GM19438 (cell line): ENCODE measurements around the gene CDH13.

Experiments used
- ATAC-seq: cut with Tn5 transposase; IDR thresholded peaks from one replicate; pipeline ENCODE4 v1.9.1; 2021; ENCODE audit warnings: low read depth; ENCODE audit not compliant: unreplicated experiment

The CDH13 gene

GRCh38 chr16:83075956-83076355 is 449.2 kb downstream of the CDH13 start:
- ATAC-seq = no peak

GRCh38 chr16:83083361-83083760 is 456.6 kb downstream of the CDH13 start:
- no peak for ATAC-seq

GRCh38 chr16:83085660-83086059 is 458.9 kb downstream of the CDH13 start:
- ATAC-seq = no peak

- no peak for ATAC-seq
These were observed 469.3 kb downstream of the CDH13 start for GRCh38 chr16:83095941-83096692.

GRCh38 chr16:83098536-83098935 is 471.8 kb downstream of the CDH13 start:
- ATAC-seq = no peak

- ATAC-seq = no peak
These were observed 473.9 kb downstream of the CDH13 start for GRCh38 chr16:83100679-83101078.

- no peak for ATAC-seq
These were observed 475.6 kb downstream of the CDH13 start for GRCh38 chr16:83102336-83102735.

GRCh38 chr16:83105279-83106077 is 478.7 kb downstream of the CDH13 start:
- no peak for ATAC-seq

- ATAC-seq = no peak
These were observed 482.8 kb downstream of the CDH13 start for GRCh38 chr16:83109490-83110125.

- ATAC-seq = no peak
These were observed 483.5 kb downstream of the CDH13 start for GRCh38 chr16:83110269-83110668.

- no peak for ATAC-seq
These were observed 486.5 kb downstream of the CDH13 start for GRCh38 chr16:83113317-83113716.

- no peak for ATAC-seq
These were observed 487.0 kb downstream of the CDH13 start for GRCh38 chr16:83113811-83114210.

- ATAC-seq = no peak
These were observed 488.9 kb downstream of the CDH13 start for GRCh38 chr16:83115491-83116232.

- no peak for ATAC-seq
These were observed 489.6 kb downstream of the CDH13 start for GRCh38 chr16:83116274-83116892.

- no peak for ATAC-seq
These were observed 491.0 kb downstream of the CDH13 start for GRCh38 chr16:83117810-83118209.

- ATAC-seq = no peak
These were observed 491.6 kb downstream of the CDH13 start for GRCh38 chr16:83118365-83118764.

GRCh38 chr16:83125999-83126568 is 499.3 kb downstream of the CDH13 start:
- ATAC-seq = no peak

- no peak for ATAC-seq
These were observed 501.3 kb downstream of the CDH13 start for GRCh38 chr16:83128041-83128440.

- no peak for ATAC-seq
These were observed 503.3 kb downstream of the CDH13 start for GRCh38 chr16:83130039-83130438.

- no peak for ATAC-seq
These were observed 507.9 kb downstream of the CDH13 start for GRCh38 chr16:83134638-83135037.
